HG03575 (cell line): ENCODE results near the gene P2RX5.
"Not testable (repeated sequence)": the region's sequence is repeated elsewhere in the genome, so short reads cannot be mapped to it uniquely, and the experiment has no call there.

Experiments
- ATAC-seq: cut with Tn5 transposase; IDR thresholded peaks from one replicate; pipeline ENCODE4 v1.9.1; 2021; ENCODE audit not compliant: unreplicated experiment, insufficient number of reproducible peaks, low FRiP score; ENCODE audit errors: extremely low read depth

Gene P2RX5

GRCh38 chr17:3695723-3696411 lies at the start of gene P2RX5:
Gene P2RX5 (minus strand): TSS chr17:3696155. CDS start chr17:3696005, 150 bp downstream.
- ATAC-seq = no peak

GRCh38 chr17:3745071-3745470 lies 49.1 kb upstream of the P2RX5 start:
- ATAC-seq = no peak

- no peak for ATAC-seq
Measured at GRCh38 chr17:3744014-3744413, 48.1 kb upstream of the P2RX5 start.

GRCh38 chr17:3740611-3741073 lies 44.7 kb upstream of the P2RX5 start:
- no peak for ATAC-seq

GRCh38 chr17:3739422-3740124 lies 43.6 kb upstream of the P2RX5 start:
- no peak for ATAC-seq

- no peak for ATAC-seq
Measured at GRCh38 chr17:3738562-3739295, 42.8 kb upstream of the P2RX5 start.

GRCh38 chr17:3735515-3735914 lies 39.6 kb upstream of the P2RX5 start:
- no peak for ATAC-seq

GRCh38 chr17:3734911-3735276 lies 38.9 kb upstream of the P2RX5 start:
- ATAC-seq = not testable (repeated sequence)

GRCh38 chr17:3732210-3732621 lies 36.3 kb upstream of the P2RX5 start:
- ATAC-seq = no peak

GRCh38 chr17:3730881-3731429 lies 35.0 kb upstream of the P2RX5 start:
- no peak for ATAC-seq

- ATAC-seq = no peak
Measured at GRCh38 chr17:3729881-3730280, 33.9 kb upstream of the P2RX5 start.

- not testable (repeated sequence) for ATAC-seq
Measured at GRCh38 chr17:3728099-3728498, 32.1 kb upstream of the P2RX5 start.

- no peak for ATAC-seq
Measured at GRCh38 chr17:3727041-3727440, 31.1 kb upstream of the P2RX5 start.

- no peak for ATAC-seq
Measured at GRCh38 chr17:3724378-3725077, 28.6 kb upstream of the P2RX5 start.

GRCh38 chr17:3723556-3724377 lies 27.8 kb upstream of the P2RX5 start, which contains the start of gene HASPIN:
Gene HASPIN (plus strand): TSS chr17:3723903. CDS start chr17:3723936, 33 bp downstream.
- no peak for ATAC-seq

- ATAC-seq = no peak
Measured at GRCh38 chr17:3723188-3723555, 27.2 kb upstream of the P2RX5 start.

GRCh38 chr17:3722716-3723115 lies 26.8 kb upstream of the P2RX5 start:
- ATAC-seq = no peak

GRCh38 chr17:3719265-3719664 lies 23.3 kb upstream of the P2RX5 start:
- ATAC-seq = no peak
